MM.1S (cell line): ENCODE results near the gene UGGT2.
"Not testable (repeated sequence)": the region's sequence is repeated elsewhere in the genome, so short reads cannot be mapped to it uniquely, and the experiment has no call there.

Experiments
- DNase-seq: peaks from one replicate; pipeline ENCODE4 v3.0.0-alpha.2; 2015
- H2AFZ ChIP-seq: fragments of 300-600 bp; sonication (generic); 2 replicates; pipeline ENCODE4 v1.6.0; 2016; ENCODE audit warnings: antibody characterized with exemption, low read length
- H3F3A ChIP-seq: fragments of 300-600 bp; sonication (generic); 2 replicates; pipeline ENCODE4 v1.6.1; 2016; ENCODE audit warnings: mild to moderate bottlenecking, antibody characterized with exemption, low read length, moderate library complexity, mixed read lengths; ENCODE audit not compliant: insufficient read depth
- H3K27ac ChIP-seq: fragments of 300-600 bp; sonication (generic); 2 replicates; pipeline ENCODE4 v1.5.1; 2016; ENCODE audit warnings: mild to moderate bottlenecking, low read length
- H3K27me3 ChIP-seq: fragments of 300-600 bp; sonication (generic); replicated peaks from 2 replicates; pipeline ENCODE4 v1.6.0; 2016; ENCODE audit warnings: low read length; ENCODE audit not compliant: insufficient read depth
- H3K36me3 ChIP-seq: fragments of 300-600 bp; sonication (generic); replicated peaks from 2 replicates; pipeline ENCODE4 v1.6.1; 2016; ENCODE audit warnings: mild to moderate bottlenecking, low read length, mixed read lengths; ENCODE audit not compliant: insufficient read depth
- H3K4me1 ChIP-seq: fragments of 300-600 bp; sonication (generic); 2 replicates; pipeline ENCODE4 v1.6.1; 2016; ENCODE audit warnings: low read length, mixed read lengths
- H3K4me2 ChIP-seq: fragments of 300-600 bp; sonication (generic); 2 replicates; pipeline ENCODE4 v1.6.0; 2016; ENCODE audit warnings: low read depth, low read length
- H3K4me3 ChIP-seq: fragments of 300-600 bp; sonication (generic); 2 replicates; pipeline ENCODE4 v1.5.1; 2016; ENCODE audit warnings: low read length, mixed read lengths
- H3K79me2 ChIP-seq: fragments of 300-600 bp; sonication (generic); 2 replicates; pipeline ENCODE4 v1.6.1; 2016; ENCODE audit warnings: mixed run types, low read length, mixed read lengths
- H3K9ac ChIP-seq: fragments of 300-600 bp; sonication (generic); 2 replicates; pipeline ENCODE4 v1.6.1; 2016; ENCODE audit warnings: low read length, mixed read lengths
- H3K9me2 ChIP-seq: fragments of 300-600 bp; sonication (generic); replicated peaks from 2 replicates; pipeline ENCODE4 v1.6.1; 2016; ENCODE audit warnings: mild to moderate bottlenecking, low read length, mixed read lengths; ENCODE audit not compliant: insufficient read depth
- H3K9me3 ChIP-seq: fragments of 300-600 bp; sonication (generic); replicated peaks from 2 replicates; pipeline ENCODE4 v1.6.1; 2016; ENCODE audit warnings: mild to moderate bottlenecking, low read length, mixed read lengths; ENCODE audit not compliant: insufficient read depth
- H4K20me1 ChIP-seq: fragments of 300-600 bp; sonication (generic); 2 replicates; pipeline ENCODE4 v1.6.1; 2016; ENCODE audit warnings: mild to moderate bottlenecking, low read length, moderate library complexity, mixed read lengths; ENCODE audit not compliant: insufficient read depth
- CTCF ChIP-seq: fragments of 300-600 bp; sonication (generic); IDR thresholded peaks from 2 replicates; pipeline ENCODE4 v1.5.1; 2016; ENCODE audit warnings: antibody characterized with exemption, low read length, mixed read lengths
- EZH2 ChIP-seq: fragments of 300-600 bp; sonication (generic); optimal IDR thresholded peaks from 2 replicates; pipeline ENCODE3; 2017; ENCODE audit warnings: low read depth, mild to moderate bottlenecking, antibody characterized with exemption, low read length, mixed read lengths
- EZH2phosphoT487 ChIP-seq: fragments of 300-600 bp; sonication (generic); IDR thresholded peaks from 2 replicates; pipeline ENCODE4 v1.6.1; 2018; ENCODE audit warnings: antibody characterized with exemption, low read length

UGGT2 gene

DNA sequence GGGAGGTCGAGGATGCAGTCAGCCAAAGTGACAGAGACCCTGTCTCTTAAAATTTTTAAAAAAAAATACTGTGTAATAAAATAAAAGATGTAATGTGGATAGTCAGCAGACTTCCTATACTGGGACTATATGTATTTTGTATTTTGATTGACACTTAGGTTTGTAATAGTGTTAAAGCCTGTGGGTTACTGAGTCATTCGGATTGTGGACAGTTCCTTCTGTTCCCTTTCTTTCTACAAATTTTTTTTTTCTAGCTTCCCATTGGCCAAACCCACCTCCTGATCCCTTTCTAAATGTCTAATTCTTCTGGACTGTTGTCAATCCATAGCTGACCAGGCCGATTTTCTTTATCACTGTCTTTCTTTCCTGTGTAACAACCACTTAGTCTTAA lies 268.3 kb downstream of the UGGT2 start:
- Histone ChIP-seq H3K79me2 (no peaks in the 10 kb centered on the region), H4K20me1 (no peaks in the 10 kb centered on the region), H3K9me2 (no peaks in the 10 kb centered on the region), H3K27ac (no peak overlapping the region), H3K36me3 (0 out of 2 replicates have a peak, but pooled peaks cover 9% of the 10 kb centered on the region), H3K9me3 (no peaks in the 10 kb centered on the region), H3K4me1 (no peaks in the 10 kb centered on the region), H3F3A (no peaks in the 10 kb centered on the region; the same call in 1 of the 2 replicates), H3K27me3 (no peaks in the 10 kb centered on the region), H2AFZ (no peak overlapping the region), H3K4me3 (no peak overlapping the region), H3K9ac (no peak overlapping the region), H3K4me2 (no peak overlapping the region)
- DNase-seq, result no peak
- no peak for TF ChIP-seq EZH2phosphoT487
- no peak for TF ChIP-seq CTCF
- no peak for TF ChIP-seq EZH2

DNA sequence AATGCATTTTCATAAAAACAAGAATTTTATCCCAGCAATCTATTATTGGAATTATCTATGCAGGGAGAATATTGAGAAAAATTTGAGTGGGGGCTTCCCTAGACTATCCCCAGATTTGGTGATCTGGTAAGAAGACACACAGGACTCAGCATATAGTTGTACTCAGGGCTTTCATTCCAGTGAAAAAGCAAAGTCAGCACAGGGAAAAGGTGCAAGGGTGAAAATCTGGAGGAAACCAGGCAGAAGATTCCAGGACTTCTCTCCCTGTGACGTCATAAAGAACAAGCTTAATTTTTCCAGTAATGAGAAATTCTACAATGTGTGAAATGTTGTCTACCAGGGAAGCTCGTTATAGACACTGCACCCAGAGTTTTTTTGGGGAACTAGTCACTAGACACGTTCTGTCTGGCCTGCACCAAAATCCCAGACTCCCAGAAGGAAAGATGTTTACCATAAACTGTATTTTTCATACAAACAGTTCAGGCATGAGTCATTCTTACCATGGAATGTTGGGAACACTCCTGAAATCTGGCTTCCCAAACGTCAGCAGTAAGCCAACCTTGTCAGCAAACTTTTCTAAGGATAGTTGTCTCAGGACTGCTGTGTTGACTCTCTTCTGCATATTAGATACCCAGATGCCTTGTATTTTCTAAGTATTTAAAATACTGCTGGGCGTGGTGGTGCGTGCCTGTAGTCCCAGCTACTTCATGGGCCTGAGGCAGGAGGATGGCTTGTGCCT lies 268.9 kb downstream of the UGGT2 start:
- no peak for DNase-seq
- Histone ChIP-seq H3K36me3 (0 out of 2 replicates have a peak, but pooled peaks cover 9% of the 10 kb centered on the region), H3K27me3 (no peaks in the 10 kb centered on the region), H3K4me3 (no peak overlapping the region), H3K27ac (no peak overlapping the region), H3K9me3 (no peaks in the 10 kb centered on the region), H3K9ac (no peak overlapping the region), H2AFZ (no peak overlapping the region), H3K79me2 (no peaks in the 10 kb centered on the region), H3K4me1 (no peaks in the 10 kb centered on the region), H3K4me2 (no peak overlapping the region), H3K9me2 (no peaks in the 10 kb centered on the region), H4K20me1 (no peaks in the 10 kb centered on the region), H3F3A (no peaks in the 10 kb centered on the region; the same call in 1 of the 2 replicates)
- no peak for TF ChIP-seq EZH2phosphoT487
- no peak for TF ChIP-seq CTCF
- TF ChIP-seq EZH2, result no peak

DNA sequence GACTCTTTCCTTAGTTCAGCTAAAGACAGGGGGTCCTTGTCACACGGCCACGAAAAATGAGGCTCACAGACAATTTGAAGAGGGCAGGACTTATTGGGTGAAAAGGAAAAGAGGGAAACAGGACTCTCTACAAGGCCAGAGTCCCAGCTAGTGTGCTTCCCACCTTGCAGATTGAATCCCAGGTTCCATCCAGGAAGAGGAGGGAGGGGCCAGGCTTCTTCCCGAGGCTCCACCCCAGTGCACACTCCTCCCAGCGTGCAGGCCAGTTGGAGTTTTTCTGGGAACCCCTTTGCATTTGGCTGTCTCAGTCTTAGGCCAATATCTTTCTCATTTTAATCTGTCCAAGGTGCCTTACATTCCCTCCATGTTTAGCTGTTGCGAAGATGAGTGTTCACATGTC lies 269.5 kb downstream of the UGGT2 start:
- DNase-seq, result no peak
- Histone ChIP-seq H3K36me3 (0 out of 2 replicates have a peak, but pooled peaks cover 9% of the 10 kb centered on the region), H3K4me2 (no peak overlapping the region), H3K79me2 (no peaks in the 10 kb centered on the region), H2AFZ (no peak overlapping the region), H3F3A (no peaks in the 10 kb centered on the region; the same call in 1 of the 2 replicates), H3K9me2 (no peaks in the 10 kb centered on the region), H3K9ac (no peak overlapping the region), H3K4me3 (no peak overlapping the region), H3K4me1 (no peaks in the 10 kb centered on the region), H4K20me1 (no peaks in the 10 kb centered on the region), H3K27ac (no peak overlapping the region), H3K9me3 (no peaks in the 10 kb centered on the region), H3K27me3 (no peaks in the 10 kb centered on the region)
- TF ChIP-seq EZH2 (no peak), EZH2phosphoT487 (no peak), CTCF (no peak)

GRCh38 chr13:95781940-95782339 lies 271.3 kb downstream of the UGGT2 start:
- DNase-seq, H3K27me3 ChIP-seq, H2AFZ ChIP-seq, H3K9me2 ChIP-seq, H3F3A ChIP-seq, H3K4me1 ChIP-seq, H3K4me3 ChIP-seq, H3K36me3 ChIP-seq, H4K20me1 ChIP-seq, H3K4me2 ChIP-seq, H3K79me2 ChIP-seq, H3K27ac ChIP-seq, H3K9ac ChIP-seq, H3K9me3 ChIP-seq: not testable (repeated sequence)
